Measurements from ENCODE around the gene RANGAP1. TPM values are rescaled to one million over a fixed set of nuclear protein-coding genes. Genes with fewer than 3 reads are reported as not detected.

The RANGAP1 gene
- 10 to 100 TPM; 39.9 to 87.9 (median 65.5) TPM for total RNA-seq

DNA sequence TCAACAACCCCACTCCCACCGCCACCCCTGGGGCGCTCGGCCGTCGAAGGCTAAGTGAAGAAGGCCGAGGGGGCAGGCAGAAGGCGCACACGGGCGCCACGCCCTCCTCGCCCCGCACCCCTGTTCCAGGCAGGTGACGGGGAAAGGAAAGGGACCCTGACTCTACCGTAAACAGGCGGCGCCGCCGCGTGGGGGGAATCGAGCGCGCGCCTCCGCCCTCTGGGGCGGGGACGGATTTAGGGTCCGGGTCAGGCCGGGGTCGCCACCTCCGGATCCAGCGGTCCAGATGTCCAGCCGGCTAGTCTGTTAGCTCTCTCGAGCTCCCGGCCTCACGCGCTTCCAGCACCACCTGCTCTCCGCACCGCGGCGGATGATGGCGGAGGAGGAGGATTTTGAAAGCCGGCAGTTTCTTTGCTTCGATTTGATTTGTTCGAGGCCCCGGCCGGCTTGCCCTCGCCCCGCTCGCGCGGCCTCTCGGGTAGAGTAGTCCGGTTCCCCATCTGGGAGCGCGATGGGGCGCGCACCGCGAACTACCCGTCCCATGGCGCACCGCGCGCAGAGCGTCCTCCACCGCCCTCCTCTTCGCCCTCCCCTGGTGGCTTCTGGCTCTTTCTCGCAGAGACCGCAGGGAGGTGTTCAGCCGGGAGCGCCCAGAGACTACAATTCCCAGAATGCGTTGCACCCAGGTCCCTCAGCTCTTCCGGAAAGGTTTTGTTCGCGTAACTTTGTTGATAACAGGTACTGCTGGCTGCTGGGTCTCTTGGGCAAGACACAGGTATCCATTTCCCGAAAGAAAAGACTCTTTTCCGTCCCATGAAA, at the start of gene RANGAP1:
TSS of gene RANGAP1 (minus strand) at position 368 of the 819 bp plus-strand sequence. CDS start 5,143 bp downstream, outside the sequence.
- peaks cover 22 to 36% (median 28%) of the 10 kb centered on the region in 4 donors for H3K4me1 ChIP-seq
- intact Hi-C loops (cut with DNase I), result no loop called here
- peaks cover 0 to 38% (median 28%) of the 10 kb centered on the region in 4 donors for H3K36me3 ChIP-seq
- H3K27ac ChIP-seq (replicated peaks in 1 of 4), result peak within 1 kb of the TSS; percentile 78 to 90 (median 88)
- TF ChIP-seq POLR2A (IDR thresholded peaks at IDR 0.05; ENCODE audit: low read depth) (peak; percentile 62), EP300 (IDR thresholded peaks at IDR 0.05) (no peak), POLR2AphosphoS5 (IDR thresholded peaks at IDR 0.05) (peak; percentile 90 to 98)
- TF ChIP-seq, protein P1, sequence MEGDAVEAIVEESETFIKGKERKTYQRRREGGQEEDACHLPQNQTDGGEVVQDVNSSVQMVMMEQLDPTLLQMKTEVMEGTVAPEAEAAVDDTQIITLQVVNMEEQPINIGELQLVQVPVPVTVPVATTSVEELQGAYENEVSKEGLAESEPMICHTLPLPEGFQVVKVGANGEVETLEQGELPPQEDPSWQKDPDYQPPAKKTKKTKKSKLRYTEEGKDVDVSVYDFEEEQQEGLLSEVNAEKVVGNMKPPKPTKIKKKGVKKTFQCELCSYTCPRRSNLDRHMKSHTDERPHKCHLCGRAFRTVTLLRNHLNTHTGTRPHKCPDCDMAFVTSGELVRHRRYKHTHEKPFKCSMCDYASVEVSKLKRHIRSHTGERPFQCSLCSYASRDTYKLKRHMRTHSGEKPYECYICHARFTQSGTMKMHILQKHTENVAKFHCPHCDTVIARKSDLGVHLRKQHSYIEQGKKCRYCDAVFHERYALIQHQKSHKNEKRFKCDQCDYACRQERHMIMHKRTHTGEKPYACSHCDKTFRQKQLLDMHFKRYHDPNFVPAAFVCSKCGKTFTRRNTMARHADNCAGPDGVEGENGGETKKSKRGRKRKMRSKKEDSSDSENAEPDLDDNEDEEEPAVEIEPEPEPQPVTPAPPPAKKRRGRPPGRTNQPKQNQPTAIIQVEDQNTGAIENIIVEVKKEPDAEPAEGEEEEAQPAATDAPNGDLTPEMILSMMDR (IDR thresholded peaks at IDR 0.05), result peak in 2 of 3 experiments; percentile 11 to 18
- H3K27me3 ChIP-seq, result no peaks in the 10 kb centered on the region
- peak; percentile 99 for DNase-seq (ENCODE audit: extremely low spot score)
- under 1% methylated on average over 27 of the region's 77 CpGs for WGBS
- peak within 1 kb of the TSS; percentile 72 to 85 (median 81) for H3K4me3 ChIP-seq
- H3K9me3 ChIP-seq, result no peaks in the 10 kb centered on the region

DNA sequence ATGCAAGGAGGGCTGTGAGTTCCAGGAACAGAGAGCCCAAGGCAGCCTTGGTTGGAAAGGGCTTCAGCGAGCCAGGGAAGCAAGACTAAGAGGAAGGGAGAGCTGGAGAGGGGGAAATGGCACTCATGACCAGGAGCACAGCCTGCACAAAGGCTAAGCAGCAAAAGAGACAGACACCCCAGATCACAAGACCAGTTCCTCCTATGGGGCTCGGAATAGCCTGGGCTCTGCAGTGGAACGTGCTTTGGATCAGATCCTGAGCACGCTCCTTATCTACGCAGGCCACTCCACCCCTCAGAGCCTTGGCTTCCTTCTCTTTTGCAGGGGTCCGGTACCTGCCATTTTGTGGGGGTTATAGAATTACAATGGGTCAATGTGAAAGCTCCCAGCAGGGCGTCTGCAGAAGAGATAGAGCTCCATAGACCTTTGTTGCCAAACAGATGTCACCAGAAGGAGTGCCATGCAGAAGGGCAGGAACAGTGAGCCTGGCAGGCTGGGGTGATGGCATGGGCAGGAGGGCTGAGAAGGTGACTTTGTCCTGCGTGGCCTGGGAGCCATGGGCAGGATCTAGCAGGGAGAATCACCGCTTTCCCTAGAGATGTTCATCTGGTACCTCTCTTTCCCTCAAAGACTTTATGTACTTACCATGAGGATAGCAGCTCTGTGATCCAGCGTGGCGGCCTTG, 49.1 kb upstream of the RANGAP1 start:
- Histone ChIP-seq H3K27ac (replicated peaks in 1 of 4) (no peak overlapping the region), H3K36me3 (peaks cover 21 to 100% (median 74%) of the 10 kb centered on the region in 4 donors), H3K4me1 (peaks cover 0 to 8% (median 0%) of the 10 kb centered on the region in 4 donors), H3K9me3 (no peaks in the 10 kb centered on the region), H3K4me3 (no peak overlapping the region), H3K27me3 (no peaks in the 10 kb centered on the region)
- intact Hi-C loops (cut with DNase I), result no loop called here
- 96% methylated on average over 10 of the region's 11 CpGs for WGBS
- TF ChIP-seq POLR2AphosphoS5 (IDR thresholded peaks at IDR 0.05) (no peak), EP300 (IDR thresholded peaks at IDR 0.05) (no peak), POLR2A (IDR thresholded peaks at IDR 0.05; ENCODE audit: low read depth) (no peak)
- TF ChIP-seq, protein P1 (IDR thresholded peaks at IDR 0.05), result no peak
- DNase-seq (ENCODE audit: extremely low spot score), result no peak

DNA sequence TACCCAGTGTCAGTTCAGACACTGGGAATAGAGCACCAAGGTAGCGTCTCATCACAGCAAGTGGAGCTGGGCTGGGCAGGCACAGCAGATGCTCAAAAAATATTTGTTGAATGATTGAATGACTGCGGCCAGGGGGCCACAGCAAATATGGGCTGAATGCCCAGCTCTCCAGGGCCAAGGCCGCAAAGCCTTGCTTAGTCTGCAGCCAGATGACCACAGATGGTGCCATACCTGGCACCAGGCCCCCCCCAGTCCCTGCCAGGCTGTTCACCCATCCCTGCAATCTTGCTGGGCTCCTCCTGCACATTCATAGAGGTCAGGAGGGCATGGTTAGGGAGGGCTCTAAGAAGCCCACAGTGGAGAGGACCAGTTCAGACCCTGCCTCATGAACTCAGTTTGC, 48.2 kb upstream of the RANGAP1 start:
- Histone ChIP-seq H3K4me3 (no peak overlapping the region), H3K27ac (replicated peaks in 1 of 4) (no peak overlapping the region), H3K27me3 (no peaks in the 10 kb centered on the region), H3K9me3 (no peaks in the 10 kb centered on the region), H3K36me3 (peaks cover 19 to 100% (median 74%) of the 10 kb centered on the region in 4 donors), H3K4me1 (peaks cover 0 to 8% (median 0%) of the 10 kb centered on the region in 4 donors)
- intact Hi-C loops (cut with DNase I), result no loop called here
- no peak for DNase-seq (ENCODE audit: extremely low spot score)
- TF ChIP-seq POLR2AphosphoS5 (IDR thresholded peaks at IDR 0.05) (no peak), EP300 (IDR thresholded peaks at IDR 0.05) (no peak), POLR2A (IDR thresholded peaks at IDR 0.05; ENCODE audit: low read depth) (no peak)
- TF ChIP-seq, protein P1 (IDR thresholded peaks at IDR 0.05), result no peak
- WGBS, result 95% methylated on average over 3 of the region's 3 CpGs

GRCh38 chr22:41333806-41334205, 47.8 kb upstream of the RANGAP1 start:
- Histone ChIP-seq H3K27me3 (no peaks in the 10 kb centered on the region), H3K4me3 (no peak overlapping the region), H3K27ac (replicated peaks in 1 of 4) (no peak overlapping the region), H3K9me3 (no peaks in the 10 kb centered on the region), H3K36me3 (peaks cover 19 to 100% (median 74%) of the 10 kb centered on the region in 4 donors), H3K4me1 (peaks cover 0 to 8% (median 0%) of the 10 kb centered on the region in 4 donors)
- WGBS, result 100% methylated on average over 3 of the region's 3 CpGs
- TF ChIP-seq EP300 (IDR thresholded peaks at IDR 0.05) (no peak), POLR2A (IDR thresholded peaks at IDR 0.05; ENCODE audit: low read depth) (no peak)
- no peak for DNase-seq (ENCODE audit: extremely low spot score)
- intact Hi-C loops (cut with DNase I), result no loop called here
